RPMI7951 (cell line): ENCODE results near the gene NDUFAF3. TPM values are rescaled to one million over a fixed set of nuclear protein-coding genes. Genes with fewer than 3 reads are reported as not detected.
"Not testable (repeated sequence)": the region's sequence is repeated elsewhere in the genome, so short reads cannot be mapped to it uniquely, and the experiment has no call there.

Experiments
- DNase-seq: peaks from one replicate; pipeline ENCODE4 v3.0.0-alpha.2; 2012; ENCODE audit warnings: low read depth
- total RNA-seq: library from RNA; depleted of rRNA; stranded (reverse); fragments of >200 nt; shearing (Covaris generic); gene quantifications from 2 replicates; pipeline ENCODE4 v1.2.3, GENCODE V29; 2014

The NDUFAF3 gene
- total RNA-seq, 1 experiment from 2014 or later: 260 TPM

GRCh38 chr3:48999085-48999858 is 22.6 kb upstream of the NDUFAF3 start:
- DNase-seq: no peak

DNA sequence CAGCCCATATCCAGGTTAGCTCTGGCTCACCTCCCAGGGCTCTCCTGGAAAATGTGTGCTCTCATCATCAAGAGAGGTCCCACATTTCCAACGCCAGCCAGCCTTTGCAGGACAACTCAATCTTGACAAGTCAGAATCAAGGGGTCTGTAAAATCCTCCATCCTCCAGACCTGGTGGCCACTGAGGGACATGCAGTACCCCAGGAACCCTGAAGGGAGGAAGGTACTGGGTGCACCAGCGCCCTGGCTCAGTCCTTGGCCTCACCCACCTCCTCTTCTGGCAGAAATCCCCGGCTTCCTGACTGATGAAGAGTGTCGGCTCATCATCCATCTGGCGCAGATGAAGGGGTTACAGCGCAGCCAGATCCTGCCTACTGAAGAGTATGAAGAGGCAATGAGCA is 20.8 kb upstream of the NDUFAF3 start:
- no peak for DNase-seq

DNA sequence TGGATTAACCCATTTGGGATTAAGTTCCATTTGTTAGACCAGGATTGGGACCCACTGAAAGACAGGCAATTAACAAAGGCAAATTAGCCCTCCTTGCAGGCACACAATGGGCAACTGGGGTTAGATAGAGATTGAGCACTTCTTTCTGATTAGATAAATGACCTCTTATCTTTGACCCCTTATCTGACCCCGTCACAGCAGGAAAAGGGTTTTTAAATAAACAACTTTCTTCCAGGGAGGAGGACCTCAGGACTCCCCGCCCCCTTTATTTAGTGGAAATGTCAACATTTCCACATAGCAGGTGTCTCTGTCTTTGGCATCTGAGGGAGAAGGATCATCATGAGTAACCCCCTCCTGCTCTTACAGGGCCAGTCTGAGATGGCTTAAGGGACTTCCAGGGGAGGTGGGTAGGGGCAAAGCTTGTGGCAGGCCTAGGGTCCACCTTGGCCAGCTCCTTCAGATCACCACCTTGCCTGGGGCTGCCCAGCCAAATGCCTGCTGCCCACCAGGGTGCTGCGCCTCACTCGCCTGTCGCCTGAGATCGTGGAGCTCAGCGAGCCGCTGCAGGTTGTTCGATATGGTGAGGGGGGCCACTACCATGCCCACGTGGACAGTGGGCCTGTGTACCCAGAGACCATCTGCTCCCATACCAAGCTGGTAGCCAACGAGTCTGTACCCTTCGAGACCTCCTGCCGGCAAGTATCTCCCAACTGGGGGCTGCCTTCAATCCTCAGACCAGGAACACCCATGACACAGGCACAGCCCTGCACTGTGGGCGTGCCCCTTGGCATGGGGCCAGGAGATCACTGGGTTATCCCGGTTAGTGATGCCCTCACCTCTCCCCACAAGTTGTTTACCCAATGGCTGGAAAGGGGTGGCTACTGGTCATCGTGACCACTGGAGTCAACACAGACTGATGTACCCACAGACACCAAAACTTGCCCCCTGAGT is 17.3 kb upstream of the NDUFAF3 start:
- no peak for DNase-seq

DNA sequence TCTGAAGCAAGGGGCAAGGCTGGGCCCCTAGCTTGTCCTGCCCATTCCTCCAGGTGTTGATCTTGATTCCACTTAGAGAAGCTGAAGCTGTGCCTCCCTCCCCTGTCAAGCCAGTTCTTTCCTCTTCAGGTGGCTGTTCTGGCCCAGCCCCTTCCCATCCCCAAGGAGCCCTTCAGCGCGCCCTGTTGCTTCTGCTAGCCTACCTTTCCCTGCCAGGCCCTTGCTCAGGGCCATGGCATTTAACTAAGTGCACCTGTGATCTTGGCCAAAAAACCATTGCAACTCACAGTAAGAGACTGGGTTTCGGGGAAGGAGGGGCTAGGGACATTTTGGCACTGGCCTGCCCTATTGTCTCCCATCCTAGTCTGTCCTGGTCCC is 16.6 kb upstream of the NDUFAF3 start:
- DNase-seq: no peak

- DNase-seq: no peak
These were observed 15.9 kb upstream of the NDUFAF3 start for GRCh38 chr3:49005998-49006397.

GRCh38 chr3:49006408-49007067 is 15.4 kb upstream of the NDUFAF3 start:
- DNase-seq: peak; percentile 48

GRCh38 chr3:49007068-49007770 is 14.7 kb upstream of the NDUFAF3 start, which contains the start of gene WDR6:
WDR6 (plus strand) TSS chr3:49007391; CDS start chr3:49007432, 41 bp downstream.
- peak; percentile 98 for DNase-seq

GRCh38 chr3:49007771-49008528 is 14.0 kb upstream of the NDUFAF3 start:
- DNase-seq: peak; percentile 89

- not testable (repeated sequence) for DNase-seq
These were observed 13.3 kb upstream of the NDUFAF3 start for GRCh38 chr3:49008627-49009026.

DNA sequence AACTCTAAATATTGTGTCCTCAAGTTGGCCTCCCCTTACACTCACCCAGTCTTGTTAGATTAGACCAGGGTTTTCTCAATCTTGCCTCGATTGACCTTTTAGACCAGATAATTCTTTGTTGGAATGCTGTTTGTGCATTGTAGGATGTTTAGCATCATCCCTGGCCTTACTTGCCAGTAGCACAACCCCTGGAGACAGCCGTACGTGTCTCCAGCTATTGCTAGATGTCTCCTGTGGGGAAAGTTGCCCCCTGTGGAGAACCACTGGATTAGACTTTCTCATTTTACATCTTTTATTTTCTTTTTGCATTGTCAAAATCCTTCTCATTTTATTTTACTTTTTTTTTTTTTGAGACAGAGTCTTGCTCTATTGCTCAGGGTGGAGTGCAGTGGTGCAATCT is 12.5 kb upstream of the NDUFAF3 start:
- no peak for DNase-seq

DNA sequence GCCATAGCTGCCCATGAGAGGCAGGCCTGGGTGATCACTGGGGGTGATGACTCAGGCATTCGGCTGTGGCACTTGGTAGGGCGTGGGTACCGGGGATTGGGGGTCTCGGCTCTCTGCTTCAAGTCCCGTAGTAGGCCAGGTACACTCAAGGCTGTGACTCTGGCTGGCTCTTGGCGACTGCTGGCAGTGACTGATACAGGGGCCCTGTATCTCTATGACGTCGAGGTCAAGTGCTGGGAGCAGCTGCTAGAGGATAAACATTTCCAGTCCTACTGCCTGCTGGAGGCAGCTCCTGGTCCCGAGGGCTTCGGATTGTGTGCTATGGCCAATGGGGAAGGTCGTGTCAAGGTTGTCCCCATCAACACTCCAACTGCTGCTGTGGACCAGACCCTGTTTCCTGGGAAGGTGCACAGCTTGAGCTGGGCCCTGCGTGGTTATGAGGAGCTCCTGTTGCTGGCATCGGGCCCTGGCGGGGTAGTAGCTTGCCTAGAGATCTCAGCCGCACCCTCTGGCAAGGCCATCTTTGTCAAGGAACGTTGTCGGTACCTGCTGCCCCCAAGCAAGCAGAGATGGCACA is 9.4 kb upstream of the NDUFAF3 start:
- DNase-seq: no peak

GRCh38 chr3:49013113-49013737 is 8.7 kb upstream of the NDUFAF3 start:
- no peak for DNase-seq

- DNase-seq: peak; percentile 26
These were observed 7.9 kb upstream of the NDUFAF3 start for GRCh38 chr3:49013738-49014660.

- DNase-seq: no peak
These were observed 6.8 kb upstream of the NDUFAF3 start for GRCh38 chr3:49015072-49015471.

- peak; percentile 56 for DNase-seq
These were observed 6.2 kb upstream of the NDUFAF3 start for GRCh38 chr3:49015765-49016164.

- DNase-seq: no peak
These were observed 5.3 kb upstream of the NDUFAF3 start for GRCh38 chr3:49016414-49017228.

DNA sequence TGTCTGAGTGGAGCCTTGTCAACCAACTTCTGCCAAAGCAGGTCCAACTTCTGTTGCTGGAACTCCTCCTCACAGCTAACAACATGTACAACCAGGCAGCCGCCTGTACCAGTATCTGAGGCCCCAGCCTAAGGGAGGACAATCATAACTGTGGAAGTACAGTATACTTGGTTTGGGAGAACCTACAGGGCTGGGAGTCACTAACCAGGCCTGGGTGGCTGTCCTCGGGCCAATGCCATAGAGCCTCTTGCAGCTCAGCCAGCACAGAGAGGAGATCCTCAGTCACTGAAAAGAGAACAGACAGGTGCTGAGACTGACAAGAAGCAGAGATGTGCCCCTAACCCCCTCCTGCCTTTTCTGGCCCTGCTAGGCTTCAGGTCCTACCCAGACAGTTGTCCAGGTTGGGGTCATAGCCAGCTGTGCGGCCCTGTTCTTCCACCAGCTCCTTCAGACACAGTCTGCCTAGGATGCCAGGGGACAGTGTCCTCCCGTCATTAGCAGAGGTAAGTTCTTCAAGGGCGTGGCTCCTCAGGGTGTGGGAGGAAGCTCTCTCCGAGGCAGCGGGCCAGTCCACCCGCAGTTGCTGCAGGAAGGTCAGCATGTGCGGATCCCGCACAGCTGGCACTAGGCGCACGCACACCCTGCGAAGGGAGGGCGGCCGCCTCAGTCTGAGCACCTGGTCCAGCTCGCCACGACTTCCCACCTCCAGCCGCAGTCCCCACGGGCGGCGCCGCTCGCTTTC is 4.5 kb upstream of the NDUFAF3 start:
- DNase-seq: peak; percentile 30
